ENCODE data around the gene PPIE. TPM values are rescaled to one million over a fixed set of nuclear protein-coding genes. Genes with fewer than 3 reads are reported as not detected.
"Not testable (repeated sequence)": the region's sequence is repeated elsewhere in the genome, so short reads cannot be mapped to it uniquely, and the experiment has no call there.

PPIE gene
- total and polyA plus RNA-seq, 2 experiments from 2014 or later, result 35.5 to 61.2 TPM

GRCh38 chr1:39789571-39790110 lies 51.0 kb downstream of the PPIE start:
- H2AFZ ChIP-seq, result peak overlapping the region; percentile 84
- no peaks in the 10 kb centered on the region for H3K79me2 ChIP-seq
- no peaks in the 10 kb centered on the region for H3K36me3 ChIP-seq (replicated peaks; ENCODE audit: insufficient read depth, low read depth)
- no peaks in the 10 kb centered on the region for H3K9me3 ChIP-seq (ENCODE audit: low read depth)
- H3K4me2 ChIP-seq, result peak overlapping the region; percentile 92
- WGBS (ENCODE audit: low lambda C conversion rate, missing lambda C conversion rate), result 53% methylated on average over 15 of the region's 15 CpGs
- H3K27ac ChIP-seq, result no peak overlapping the region
- H4K20me1 ChIP-seq (ENCODE audit: insufficient read depth, poor library complexity, severe bottlenecking), result no peaks in the 10 kb centered on the region
- H3K4me3 ChIP-seq, result no peak overlapping the region
- peaks cover 13% of the 10 kb centered on the region for H3K27me3 ChIP-seq
- DNase-seq (ENCODE audit: low spot score), result no peak
- no peaks in the 10 kb centered on the region for H3K9me2 ChIP-seq (replicated peaks; ENCODE audit: insufficient read depth)
- TF ChIP-seq EZH2phosphoT487 (IDR thresholded peaks at IDR 0.05; ENCODE audit: low read depth, severe bottlenecking, unreplicated experiment), result no peak
- TF ChIP-seq EZH2 (IDR thresholded peaks at IDR 0.05; ENCODE audit: borderline replicate concordance), result no peak
- no peak for TF ChIP-seq CTCF (IDR thresholded peaks at IDR 0.05; ENCODE audit: poor library complexity)
- no peaks in the 10 kb centered on the region for H3K4me1 ChIP-seq (ENCODE audit: insufficient read depth)

GRCh38 chr1:39791838-39792237 lies 53.2 kb downstream of the PPIE start:
- no peaks in the 10 kb centered on the region for H3K79me2 ChIP-seq
- no peaks in the 10 kb centered on the region for H3K9me2 ChIP-seq (replicated peaks; ENCODE audit: insufficient read depth)
- H3K4me1 ChIP-seq (ENCODE audit: insufficient read depth), result no peaks in the 10 kb centered on the region
- H4K20me1 ChIP-seq (ENCODE audit: insufficient read depth, poor library complexity, severe bottlenecking), result no peaks in the 10 kb centered on the region
- H3K27me3 ChIP-seq, result peaks cover 13% of the 10 kb centered on the region
- no peak overlapping the region for H3K4me3 ChIP-seq
- H2AFZ ChIP-seq, result no peak overlapping the region
- TF ChIP-seq EZH2 (IDR thresholded peaks at IDR 0.05; ENCODE audit: borderline replicate concordance) (no peak), CTCF (IDR thresholded peaks at IDR 0.05; ENCODE audit: poor library complexity) (no peak), EZH2phosphoT487 (IDR thresholded peaks at IDR 0.05; ENCODE audit: low read depth, severe bottlenecking, unreplicated experiment) (no peak)
- H3K9me3 ChIP-seq (ENCODE audit: low read depth), result no peaks in the 10 kb centered on the region
- no peak for DNase-seq (ENCODE audit: low spot score)
- no peaks in the 10 kb centered on the region for H3K36me3 ChIP-seq (replicated peaks; ENCODE audit: insufficient read depth, low read depth)
- H3K27ac ChIP-seq, result no peak overlapping the region
- no peak overlapping the region for H3K4me2 ChIP-seq
- 90% methylated on average over 2 of the region's 2 CpGs for WGBS (ENCODE audit: low lambda C conversion rate, missing lambda C conversion rate)

GRCh38 chr1:39795651-39796050 lies 57.0 kb downstream of the PPIE start:
- WGBS (ENCODE audit: low lambda C conversion rate, missing lambda C conversion rate), result 33% methylated on average over 1 of the region's 1 CpG
- H4K20me1 ChIP-seq (ENCODE audit: insufficient read depth, poor library complexity, severe bottlenecking), result no peaks in the 10 kb centered on the region
- H3K36me3 ChIP-seq (replicated peaks; ENCODE audit: insufficient read depth, low read depth), result no peaks in the 10 kb centered on the region

GRCh38 chr1:39798859-39799769 lies 60.4 kb downstream of the PPIE start:
- DNase-seq (ENCODE audit: low spot score), result peak; percentile 74
- H3K36me3 ChIP-seq (replicated peaks; ENCODE audit: insufficient read depth, low read depth); H2AFZ ChIP-seq; H4K20me1 ChIP-seq (ENCODE audit: insufficient read depth, poor library complexity, severe bottlenecking); H3K4me1 ChIP-seq (ENCODE audit: insufficient read depth); H3K9me3 ChIP-seq (ENCODE audit: low read depth); H3K27me3 ChIP-seq; H3K4me3 ChIP-seq; H3K4me2 ChIP-seq; H3K9me2 ChIP-seq (replicated peaks; ENCODE audit: insufficient read depth); H3K79me2 ChIP-seq: not testable (repeated sequence)
- 67% methylated on average over 23 of the region's 26 CpGs for WGBS (ENCODE audit: low lambda C conversion rate, missing lambda C conversion rate)
- H3K27ac ChIP-seq, result peak overlapping the region; percentile 64

More at GRCh38 chr1:39795651-39796050, 57.0 kb downstream of the PPIE start:
- Histone ChIP-seq H3K9me2 (replicated peaks; ENCODE audit: insufficient read depth) (no peaks in the 10 kb centered on the region), H3K79me2 (no peaks in the 10 kb centered on the region), H3K4me1 (ENCODE audit: insufficient read depth) (peaks cover 2% of the 10 kb centered on the region), H2AFZ (no peak overlapping the region), H3K27me3 (peaks cover 5% of the 10 kb centered on the region), H3K9me3 (ENCODE audit: low read depth) (no peaks in the 10 kb centered on the region), H3K4me3 (no peak overlapping the region), H3K4me2 (no peak overlapping the region), H3K27ac (no peak overlapping the region)
- TF ChIP-seq EZH2phosphoT487 (IDR thresholded peaks at IDR 0.05; ENCODE audit: low read depth, severe bottlenecking, unreplicated experiment), result no peak
- no peak for TF ChIP-seq CTCF (IDR thresholded peaks at IDR 0.05; ENCODE audit: poor library complexity)
- TF ChIP-seq EZH2 (IDR thresholded peaks at IDR 0.05; ENCODE audit: borderline replicate concordance), result no peak
- DNase-seq (ENCODE audit: low spot score), result no peak
